Heart left ventricle (tissue), 13 donors: ENCODE measurements around the gene CCDC169.

Experiments used
- CTCF ChIP-seq, 12 donors: fragments of 200-600 bp; sonication (generic) in 4 of 12; IDR thresholded peaks; one replicate each; pipeline versions ENCODE4 v1.5.0 to v1.8.0; 2018 to 2022; ENCODE audit warnings: antibody characterized with exemption in 12 of 12, mild to moderate bottlenecking in 5 of 12
- POLR2A ChIP-seq, 2 donors: fragments of 450-650 bp; IDR thresholded peaks; one replicate each; pipeline ENCODE4 v1.6.1; 2017; ENCODE audit warnings: antibody characterized with exemption in 2 of 2, mild to moderate bottlenecking in 2 of 2, moderate library complexity in 2 of 2
- donor health status: ischemic (EF 13 %, LVEDD 7.1; RV severe dilation, severe dysfunction).
- donor health status: DM: no; HTN: yes; CAD: no.
- donor health status: DM: no; HTN: no; CAD: no.
- donor health status: ischemic (EF 25% LVEDD 6.9; RV normal size, moderate dysfunction).
- donor health status: ischemic (EF 25% LVEDD 5.7; RV mildly dilated, moderate dysfunction).
- donor health status: ischemic (EF 35%, LVEDD 5.7; RV mildly dilated, moderate dysfunction).
- donor health status: nonischemic (EF 11% LVEDD 7.7; RV severe dilation, severe dysfunction).
- donor health status: DM: yes; HTN: yes; CAD: no.
- donor health status: PGD.
- donor health status: ischemic (EF 29% LVEDD 5.4; RV normal size, mild dysfunction).
- donor health status: nonischemic (EF 23%, LVEDD 6.1; RV moderate dilation, normal function).

- TF ChIP-seq CTCF (IDR thresholded peaks at IDR 0.05) = peak; percentile 71 to 90 (median 78)
- no peak for TF ChIP-seq POLR2A (IDR thresholded peaks at IDR 0.05)
Measured at GRCh38 chr13:36282821-36283432, 14.7 kb downstream of the CCDC169 start.
